HepG2 (cell line): ENCODE results near the gene NT5DC2. TPM values are rescaled to one million over a fixed set of nuclear protein-coding genes. Genes with fewer than 3 reads are reported as not detected.
A peak's percentile ranks its signal among the peaks of the same experiment; 100 is the strongest.

Experiments used
- AFF4 ChIP-seq: sonication (generic); formaldehyde crosslinking; IDR thresholded peaks from 2 replicates; pipeline ENCODE4 v1.4.0; 2020; ENCODE audit warnings: missing genetic modification reagents
- CBX2 ChIP-seq, 2 experiments: fragments of 200-600 bp in 1 of 2; sonication (generic); formaldehyde crosslinking in 1 of 2; IDR thresholded peaks; 2 replicates each; pipeline versions ENCODE4 v1.7.0 to v1.8.1; 2018 to 2022; ENCODE audit warnings: low read depth in 2 of 2, low read length in 1 of 2, mild to moderate bottlenecking in 1 of 2, missing genetic modification reagents in 1 of 2
- CENPBD1 ChIP-seq: sonication (generic); formaldehyde crosslinking; IDR thresholded peaks from 2 replicates; pipeline ENCODE4 v1.8.0; 2022; ENCODE audit warnings: missing genetic modification reagents, low read depth, mild to moderate bottlenecking, borderline replicate concordance
- FOXA3 ChIP-seq: IDR thresholded peaks from 2 replicates; pipeline ENCODE4 v1.6.1; 2016; ENCODE audit warnings: missing genetic modification reagents, missing compliant biosample characterization
- HDAC6 ChIP-seq: fragments of 200-600 bp; sonication (generic); IDR thresholded peaks from 2 replicates; pipeline ENCODE4 v1.7.0; 2017; ENCODE audit warnings: mild to moderate bottlenecking, antibody characterized with exemption, low read length, low read depth
- NFYC ChIP-seq: IDR thresholded peaks from 2 replicates; pipeline ENCODE4 v1.6.1; 2016; ENCODE audit warnings: missing genetic modification reagents, missing compliant biosample characterization
- NR2F2 ChIP-seq: IDR thresholded peaks from 2 replicates; pipeline ENCODE4 v1.6.1; 2012; ENCODE audit warnings: low read depth, inconsistent platforms, borderline replicate concordance
- PPARG ChIP-seq: conservative IDR thresholded peaks from 2 replicates; pipeline ENCODE4 v1.6.1; 2016; ENCODE audit warnings: missing biosample characterization, missing genetic modification reagents
- SNAPC2 ChIP-seq: sonication (generic); formaldehyde crosslinking; IDR thresholded peaks from 2 replicates; pipeline ENCODE4 v1.8.1; 2022; ENCODE audit warnings: mild to moderate bottlenecking, missing genetic modification reagents
- SOX5 ChIP-seq: IDR thresholded peaks from 2 replicates; pipeline ENCODE4 v1.6.1; 2016; ENCODE audit warnings: borderline replicate concordance
- THAP11 ChIP-seq: IDR thresholded peaks from 2 replicates; pipeline ENCODE4 v1.6.1; 2016; ENCODE audit warnings: missing biosample characterization, missing genetic modification reagents
- U2AF1 ChIP-seq: fragments of 200-400 bp; formaldehyde crosslinking; optimal IDR thresholded peaks from 2 replicates; pipeline ENCODE3; 2017; ENCODE audit warnings: mild to moderate bottlenecking, low read depth, low read length
- ZNF224 ChIP-seq: sonication (generic); formaldehyde crosslinking; IDR thresholded peaks from 2 replicates; pipeline ENCODE4 v1.5.0; 2020; ENCODE audit warnings: mild to moderate bottlenecking, missing genetic modification reagents
- ZNF33A ChIP-seq: sonication (generic); formaldehyde crosslinking; IDR thresholded peaks from 2 replicates; pipeline ENCODE4 v1.5.1; 2020; ENCODE audit warnings: missing genetic modification reagents, mild to moderate bottlenecking, moderate library complexity, borderline replicate concordance
- ZNF468 ChIP-seq: sonication (generic); formaldehyde crosslinking; IDR thresholded peaks from 2 replicates; pipeline ENCODE4 v1.8.0; 2022; ENCODE audit warnings: mild to moderate bottlenecking, moderate library complexity, missing genetic modification reagents
- ZNF572 ChIP-seq: sonication (generic); formaldehyde crosslinking; IDR thresholded peaks from 2 replicates; pipeline ENCODE4 v1.5.1; 2020; ENCODE audit warnings: mild to moderate bottlenecking, missing genetic modification reagents
- ZNF589 ChIP-seq: sonication (generic); formaldehyde crosslinking; conservative IDR thresholded peaks from 2 replicates; pipeline ENCODE4 v1.8.0; 2022; ENCODE audit warnings: mild to moderate bottlenecking, moderate library complexity, missing genetic modification reagents
- ZNF747 ChIP-seq: sonication (generic); formaldehyde crosslinking; IDR thresholded peaks from 2 replicates; pipeline ENCODE4 v1.8.1; 2023; ENCODE audit warnings: missing genetic modification reagents, mild to moderate bottlenecking, borderline replicate concordance
- ZNF878 ChIP-seq: sonication (generic); formaldehyde crosslinking; IDR thresholded peaks from 2 replicates; pipeline ENCODE4 v1.8.1; 2023; ENCODE audit warnings: mild to moderate bottlenecking, missing genetic modification reagents, moderate library complexity
- ZUFSP ChIP-seq: sonication (generic); formaldehyde crosslinking; IDR thresholded peaks from 2 replicates; pipeline ENCODE4 v1.9.0; 2021; ENCODE audit warnings: missing genetic modification reagents, mild to moderate bottlenecking, borderline replicate concordance
- polyA plus RNA-seq, 8 experiments: library from polyadenylated mRNA; depleted of rRNA in 3 of 8; stranded (reverse) in 7 of 8; unstranded in 1 of 8; fragments of >200 nt; fragmentation: Illumina TruSeq in 4 of 8; extraction: Trizol in 4 of 8; gene quantifications; 2 replicates each; pipeline versions ENCODE4 v1.2.1 to v1.2.3, GENCODE V29; 2011 to 2016; ENCODE audit warnings: low read depth in 4 of 8, missing spikeins in 1 of 8, mixed read lengths in 1 of 8; ENCODE audit not compliant: insufficient read depth in 1 of 8
- total RNA-seq, 5 experiments: library from RNA; depleted of rRNA; stranded (reverse); fragments of >200 nt; fragmentation: Illumina TruSeq; extraction: Trizol; gene quantifications; 2 replicates each; pipeline ENCODE4 v1.2.3, GENCODE V29; 2016; ENCODE audit warnings: low read depth in 1 of 5

The NT5DC2 gene
- total and polyA plus RNA-seq, 2 of the 13 experiments (the other 11 are each of a cell fraction or from before 2014, with no cell fraction given): 131 to 240 TPM

GRCh38 chr3:52536369-52537164 lies 2.9 kb upstream of the NT5DC2 start, which contains the start of gene UQCC5 (continued):
- TF ChIP-seq CBX2 (IDR thresholded peaks at IDR 0.05; ENCODE audit: low read depth, low read length): no peak
- no peak for TF ChIP-seq CBX2 (CRISPR knock-in tag; IDR thresholded peaks at IDR 0.05; ENCODE audit: low read depth)
- no peak for TF ChIP-seq CENPBD1 (CRISPR knock-in tag)
- TF ChIP-seq ZNF224 (CRISPR knock-in tag): no peak
- peak; percentile 98; the same call in 1 of the 2 replicates for TF ChIP-seq ZNF747 (CRISPR knock-in tag)
- peak; percentile 33; the same call in 1 of the 2 replicates for TF ChIP-seq FOXA3 (CRISPR knock-in tag)
- no peak for TF ChIP-seq ZUFSP (CRISPR knock-in tag)
- no peak for TF ChIP-seq SOX5
- TF ChIP-seq NFYC (CRISPR knock-in tag): peak; percentile 97
- TF ChIP-seq AFF4 (CRISPR knock-in tag): no peak
- TF ChIP-seq SNAPC2 (CRISPR knock-in tag): 0 out of 2 replicates have a peak, but pooled peaks have one; percentile 26
- no peak for TF ChIP-seq ZNF572 (CRISPR knock-in tag)
- no peak for TF ChIP-seq PPARG (CRISPR knock-in tag)
- TF ChIP-seq ZNF589: 0 out of 2 replicates have a peak, but pooled peaks have one; percentile 45
- TF ChIP-seq ZNF468 (CRISPR knock-in tag): peak; percentile 81
- TF ChIP-seq ZNF878: peak; percentile 88
- TF ChIP-seq U2AF1: no peak
- no peak for TF ChIP-seq ZNF33A (CRISPR knock-in tag)
- TF ChIP-seq NR2F2: no peak; the same call in 1 of the 2 replicates
- TF ChIP-seq HDAC6: no peak
- TF ChIP-seq THAP11 (CRISPR knock-in tag): peak; percentile 80
